GM21825 (cell line): ENCODE measurements around the gene PEX11A.
"Not testable (repeated sequence)": the region's sequence is repeated elsewhere in the genome, so short reads cannot be mapped to it uniquely, and the experiment has no call there.

ENCODE experiments used
- ATAC-seq: cut with Tn5 transposase; IDR thresholded peaks from one replicate; pipeline ENCODE4 v1.9.1; 2021; ENCODE audit warnings: mild to moderate bottlenecking, moderate library complexity; ENCODE audit not compliant: unreplicated experiment

PEX11A gene

DNA sequence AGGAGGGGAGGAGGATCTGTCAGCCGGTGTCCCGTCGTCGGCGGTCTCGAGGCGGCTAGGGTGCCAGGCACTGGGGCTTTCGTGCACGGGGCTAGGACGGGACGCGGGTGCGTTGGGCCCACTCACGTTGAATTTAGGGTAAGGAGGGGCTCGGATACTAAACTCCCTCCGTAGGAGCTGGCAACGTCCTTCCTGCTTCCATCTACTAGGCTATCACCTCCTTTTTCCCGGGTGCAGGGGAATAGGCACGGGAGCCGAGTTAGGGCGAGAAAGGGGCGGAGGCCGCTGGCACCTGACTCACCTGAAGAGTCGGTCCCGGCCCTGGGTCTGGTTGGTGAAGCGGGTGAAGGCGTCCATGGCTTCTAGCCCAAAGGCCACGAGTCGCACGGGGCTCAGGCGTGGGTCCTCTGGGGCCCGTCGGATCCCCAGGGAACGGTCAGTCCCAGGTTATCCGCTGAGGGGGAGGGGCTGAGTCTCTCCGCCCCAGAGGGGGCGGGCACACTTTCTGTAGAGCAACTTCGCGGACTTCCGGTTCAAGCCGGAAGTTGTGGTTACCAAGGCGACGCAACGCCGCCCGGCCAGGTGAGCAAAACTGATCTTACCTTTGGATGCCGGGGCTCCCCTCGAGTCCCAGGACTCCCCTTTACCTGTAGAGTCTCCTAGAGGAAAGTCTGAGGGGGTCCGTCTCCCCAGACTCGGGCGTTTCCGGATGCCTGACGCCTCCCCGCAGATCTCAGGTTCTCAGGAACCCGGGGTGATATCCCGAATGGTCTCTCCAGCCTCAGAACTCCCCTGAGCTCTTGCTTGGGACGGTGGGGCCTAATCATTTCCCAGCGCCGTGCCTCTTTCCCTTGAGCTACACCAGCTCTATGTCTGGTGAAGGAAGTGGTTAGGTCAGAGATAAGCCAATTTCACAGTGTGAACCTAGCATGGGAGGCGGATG is at the start of gene PEX11A, which contains the start of gene WDR93:
Gene PEX11A, minus strand, starts transcription at position 479 of the 943 bp plus-strand sequence. Its CDS starts 122 bp downstream, at position 357.
Gene WDR93, plus strand, starts transcription at position 536 of the 943 bp plus-strand sequence. CDS start 10,936 bp downstream, outside the sequence.
- ATAC-seq, result peak; percentile 88

DNA sequence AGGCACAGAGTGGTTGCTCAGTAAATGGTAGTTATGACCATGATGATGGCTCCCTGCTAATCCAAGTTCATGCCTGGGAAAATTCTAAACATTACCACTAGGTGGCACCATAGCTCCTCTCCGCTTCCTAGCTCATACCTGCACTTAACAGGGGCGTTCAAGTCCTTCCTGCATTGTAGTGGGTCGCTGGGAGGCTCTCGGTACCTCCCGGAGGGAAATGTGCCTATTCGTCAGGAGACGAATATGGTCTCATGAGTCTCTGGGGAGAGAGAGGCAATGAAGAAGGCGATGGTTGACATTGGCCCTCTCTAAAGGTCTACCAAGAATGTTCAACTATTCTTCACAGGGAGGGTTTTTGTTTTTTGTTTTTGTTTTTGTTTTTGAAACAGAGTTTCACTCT is 49.6 kb upstream of the PEX11A start:
- ATAC-seq, result peak; percentile 72

- ATAC-seq, result no peak
These were observed 45.2 kb upstream of the PEX11A start for GRCh38 chr15:89735773-89736172.

GRCh38 chr15:89732451-89733172 is 42.1 kb upstream of the PEX11A start:
- ATAC-seq, result no peak

GRCh38 chr15:89731275-89731674 is 40.7 kb upstream of the PEX11A start:
- no peak for ATAC-seq

DNA sequence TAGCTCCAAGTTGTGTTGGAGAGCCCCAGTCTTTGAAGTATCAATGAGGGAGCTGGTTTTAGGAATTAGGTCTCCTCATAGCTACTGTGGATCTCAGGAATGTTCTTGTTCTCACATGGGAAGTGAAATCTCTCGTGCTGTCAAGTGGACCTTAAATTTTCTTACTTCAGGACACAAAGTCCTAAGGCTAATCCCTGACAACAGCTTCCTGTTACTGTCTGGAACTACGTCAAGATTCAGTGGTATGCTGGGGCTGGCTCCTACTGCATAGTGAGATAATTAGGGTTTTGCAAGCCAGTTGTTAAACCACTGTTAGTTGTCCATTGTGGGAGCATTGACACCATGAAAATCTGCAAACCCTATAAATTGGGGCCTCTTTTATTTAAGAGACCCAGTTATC is 37.7 kb upstream of the PEX11A start:
- ATAC-seq, result no peak

DNA sequence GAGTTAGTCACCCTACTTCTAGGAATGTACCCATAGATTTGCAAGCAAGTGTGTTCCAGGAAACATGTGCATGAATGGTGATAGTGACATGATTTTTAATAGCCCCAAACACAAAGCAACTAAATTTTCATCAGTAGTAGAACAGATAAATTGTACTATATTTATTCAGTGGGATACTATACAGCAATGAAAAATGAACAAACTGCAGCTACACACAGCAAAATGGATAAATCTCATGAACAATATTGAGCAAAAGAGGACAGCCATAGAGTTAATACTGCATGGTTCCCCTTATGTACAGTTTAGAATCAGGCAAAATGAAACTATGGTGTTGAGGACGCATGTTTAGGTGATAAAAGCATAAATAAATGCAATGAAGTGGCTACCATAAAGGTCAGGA is 34.5 kb upstream of the PEX11A start:
- ATAC-seq, result no peak

DNA sequence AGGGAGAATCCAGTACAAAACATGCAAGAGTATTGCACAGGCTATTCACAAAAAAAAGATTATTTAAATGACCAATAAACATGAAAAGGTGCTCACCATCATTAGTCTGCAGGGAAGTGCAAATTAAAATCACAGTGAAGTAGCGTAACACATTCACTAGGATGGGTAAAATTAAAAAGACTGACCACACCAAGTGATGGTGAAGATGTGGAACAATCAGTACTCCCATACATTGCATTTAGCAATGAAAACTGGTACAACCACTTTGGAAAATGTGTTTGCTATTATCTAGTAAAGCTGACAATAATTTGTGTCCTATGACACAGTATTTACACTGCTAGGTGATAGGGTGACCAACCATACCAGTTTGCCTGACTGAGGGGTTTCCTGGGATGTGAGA is 34.1 kb upstream of the PEX11A start:
- no peak for ATAC-seq

- ATAC-seq, result no peak
These were observed 32.5 kb upstream of the PEX11A start for GRCh38 chr15:89723031-89723430.

DNA sequence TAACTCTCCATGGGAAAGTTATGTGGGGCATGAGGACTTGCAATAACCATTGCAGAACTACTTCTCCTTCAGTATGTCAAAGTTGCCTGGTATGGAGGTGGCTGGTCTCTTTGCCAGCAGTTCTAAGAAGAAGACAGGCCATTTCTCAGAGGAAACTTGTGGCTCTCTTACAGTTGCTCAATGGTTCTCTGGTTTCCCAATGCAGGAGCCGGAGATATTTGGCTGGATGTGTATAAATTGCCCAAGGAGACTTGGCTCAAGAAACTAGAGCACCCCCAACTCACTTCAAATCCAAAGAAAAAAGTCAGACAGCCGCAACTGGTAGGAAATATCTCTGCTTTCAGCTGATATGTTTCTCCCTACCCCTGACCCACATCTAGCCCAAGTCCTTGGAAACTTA is 24.2 kb upstream of the PEX11A start:
- no peak for ATAC-seq

GRCh38 chr15:89707577-89707976 is 17.0 kb upstream of the PEX11A start:
- ATAC-seq, result no peak

DNA sequence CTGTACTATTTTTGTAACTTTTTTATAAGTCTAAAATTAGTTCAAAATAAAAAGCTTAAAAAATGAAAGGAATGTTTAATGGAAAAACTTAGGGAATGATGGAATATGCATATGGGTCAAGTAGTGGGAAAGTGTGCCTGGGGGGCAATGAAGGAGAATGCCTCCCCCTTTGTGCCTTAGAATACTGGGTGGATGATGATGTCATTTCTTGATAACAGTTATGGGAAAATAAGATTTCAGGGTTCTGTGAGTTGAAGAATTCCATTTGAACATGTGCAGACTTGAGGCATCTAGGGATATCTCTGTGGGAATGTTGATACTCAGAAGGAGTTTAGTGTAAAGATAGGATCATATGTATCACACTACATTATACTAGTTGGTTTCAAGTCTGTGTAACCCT is 13.9 kb upstream of the PEX11A start:
- ATAC-seq, result no peak

DNA sequence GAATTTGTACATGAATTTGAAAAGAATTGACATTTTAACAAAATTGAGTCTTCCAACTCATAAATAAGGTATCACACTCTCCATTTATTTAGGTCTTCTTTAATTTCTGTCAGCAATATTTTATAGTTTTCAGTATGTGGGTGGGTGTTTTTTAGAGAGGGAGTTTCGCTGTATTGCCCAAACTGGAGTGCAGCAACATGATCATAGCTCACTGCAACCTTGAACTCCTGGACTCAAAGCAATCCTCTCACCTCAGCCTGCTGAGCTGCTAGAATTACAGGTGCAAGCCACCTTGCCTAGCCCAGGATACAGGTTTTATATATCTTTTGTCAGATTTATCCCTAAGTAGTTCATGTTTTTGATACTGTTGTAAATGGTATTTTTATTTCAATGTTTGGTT is 4.6 kb upstream of the PEX11A start:
- ATAC-seq, result no peak

DNA sequence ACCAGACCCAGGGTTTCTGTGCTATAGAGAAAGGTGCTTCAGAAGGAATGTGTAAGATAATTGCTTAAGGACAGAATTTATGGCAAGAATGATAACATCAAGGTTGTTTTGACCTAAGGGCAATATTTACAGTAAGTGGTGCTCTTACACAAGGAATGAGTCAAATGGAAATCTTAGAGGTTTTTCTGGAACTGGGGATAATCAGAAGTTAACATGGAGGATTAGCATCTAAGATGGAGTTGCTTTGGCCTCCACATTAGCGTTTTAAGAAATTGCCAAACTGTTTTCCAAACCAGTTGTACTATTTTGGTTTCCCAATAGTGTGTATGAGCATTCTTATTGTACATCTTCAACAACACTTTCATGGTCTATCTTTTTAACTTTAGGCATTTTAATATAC is 3.1 kb upstream of the PEX11A start:
- ATAC-seq, result no peak

- no peak for ATAC-seq
These were observed 2.5 kb upstream of the PEX11A start for GRCh38 chr15:89693091-89693490.

- not testable (repeated sequence) for ATAC-seq
These were observed 651 bp downstream of the PEX11A start for GRCh38 chr15:89689930-89690275.

- ATAC-seq, result no peak
These were observed 4.0 kb downstream of the PEX11A start for GRCh38 chr15:89686522-89686921.

GRCh38 chr15:89685995-89686394 is 4.6 kb downstream of the PEX11A start:
- no peak for ATAC-seq

DNA sequence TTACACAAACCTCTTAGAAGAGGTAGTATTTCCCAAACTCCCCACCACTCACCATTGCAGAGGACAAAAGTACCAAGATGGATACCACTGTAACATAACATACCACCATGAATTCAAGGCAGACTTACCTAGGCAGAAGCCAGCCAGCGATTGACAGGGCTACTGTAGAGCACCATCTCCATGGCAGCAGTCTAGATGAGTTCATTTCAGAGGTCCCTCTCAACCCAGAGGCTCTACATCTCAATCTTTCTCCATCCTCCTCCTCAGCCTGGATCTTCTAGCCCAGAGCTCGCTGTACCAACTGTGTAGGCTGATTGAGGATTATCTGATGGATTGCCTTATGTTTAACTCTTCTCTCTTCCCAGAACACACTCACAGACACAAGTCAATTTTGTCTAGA is 9.4 kb downstream of the PEX11A start:
- ATAC-seq, result no peak

DNA sequence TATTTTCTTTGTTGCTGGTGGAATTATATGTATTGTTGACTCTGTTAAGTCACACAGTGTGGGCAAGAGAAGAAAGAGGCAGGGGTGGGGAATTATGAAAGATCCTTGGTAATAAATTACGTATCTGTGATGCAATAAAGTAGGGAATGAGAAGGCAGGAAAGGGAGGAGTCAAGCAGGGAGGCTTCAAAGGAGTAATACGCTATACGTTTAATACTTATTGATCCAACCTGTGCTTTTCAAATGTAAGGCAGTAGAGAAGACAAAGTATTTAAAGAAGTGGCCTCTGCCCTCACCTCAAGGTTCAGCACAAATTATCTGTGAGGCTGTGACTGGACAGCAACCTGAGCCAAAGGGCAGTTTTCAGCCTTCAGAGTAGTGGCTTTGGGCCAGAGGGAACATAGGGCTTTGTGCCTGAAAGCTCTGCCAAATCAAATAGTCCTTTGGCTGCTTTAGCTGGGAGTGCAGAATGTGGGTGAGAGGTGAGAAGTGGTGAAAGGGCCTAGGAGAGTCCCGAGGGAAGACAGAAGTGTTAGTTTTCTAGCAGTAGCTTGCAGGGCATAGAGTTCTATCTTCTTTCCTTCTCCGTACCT is 10.2 kb downstream of the PEX11A start:
- ATAC-seq, result no peak

DNA sequence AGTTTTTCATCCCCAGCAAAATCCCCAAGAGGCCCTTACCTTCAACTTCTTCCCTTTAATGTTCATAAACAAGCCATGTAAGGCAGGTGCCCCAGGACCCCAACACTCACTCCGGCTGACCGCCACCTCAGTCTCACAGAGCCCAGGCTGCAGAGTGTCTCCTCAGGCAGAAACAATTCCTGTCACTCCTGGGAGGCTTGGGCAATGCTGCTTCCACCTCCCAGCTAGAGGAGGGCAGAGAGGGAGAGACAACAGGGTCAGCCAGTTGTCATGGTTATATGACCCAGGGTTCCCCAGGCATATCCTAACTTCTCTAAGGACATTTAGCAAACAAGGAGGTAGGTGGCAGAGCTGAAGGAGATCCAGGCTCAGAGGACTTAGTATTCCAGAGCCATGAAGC is 11.3 kb downstream of the PEX11A start, which contains the start of gene PLIN1:
Gene PLIN1, minus strand, starts transcription at position 156 of the 400 bp plus-strand sequence. CDS start 1,878 bp downstream, outside the sequence.
- ATAC-seq, result no peak
